Colonic mucosa (tissue), 4 donors: ENCODE results near the gene HOXB8. TPM values are rescaled to one million over a fixed set of nuclear protein-coding genes. Genes with fewer than 3 reads are reported as not detected.

Source experiments
- DNase-seq: peaks from one replicate; pipeline ENCODE4 v3.0.0-alpha.2; 2020
- H3K27ac ChIP-seq: fragments of 200-600 bp; one replicate; pipeline ENCODE4 v1.8.0; 2021
- H3K27me3 ChIP-seq: fragments of 200-600 bp; one replicate; pipeline ENCODE4 v1.8.0; 2021
- H3K36me3 ChIP-seq: fragments of 200-600 bp; one replicate; pipeline ENCODE4 v1.8.0; 2021
- H3K4me1 ChIP-seq: fragments of 200-600 bp; one replicate; pipeline ENCODE4 v1.8.0; 2021; ENCODE audit warnings: mild to moderate bottlenecking
- H3K4me3 ChIP-seq: fragments of 200-600 bp; one replicate; pipeline ENCODE4 v1.8.0; 2021
- H3K9ac ChIP-seq, 2 donors: one replicate each; pipeline ENCODE4 v1.7.0; 2013; ENCODE audit warnings: control low read depth in 2 of 2, low read depth in 2 of 2, low read length in 2 of 2
- H3K9me3 ChIP-seq: fragments of 200-600 bp; one replicate; pipeline ENCODE4 v1.8.0; 2021
- intact Hi-C: fragments of 100-400 bp; cut with DNase I; formaldehyde crosslinking; loops from one replicate; pipeline ENCODE4 v1.14.1; 2022
- total RNA-seq, 2 donors: library from RNA; stranded (reverse); fragmentation: NEBNext Ultra II Directional in 1 of 2; extraction: Animal tissue kit (Norgen Biotek cat#: 25700) in 1 of 2; gene quantifications; one replicate each; pipeline ENCODE4 v1.2.1, GENCODE V29; 2021
- TF ChIP-seq, protein P1 (sequence below): fragments of 200-600 bp; IDR thresholded peaks from one replicate; pipeline ENCODE4 v1.8.0; 2022; ENCODE audit warnings: antibody characterized with exemption, mild to moderate bottlenecking
- donor health status: healthy.
- donor health status: DM: no; HTN: no; CAD: no.
- donor health status: DM: no; HTN: no; CAD: no.

Gene HOXB8
- total RNA-seq, 2 donors from 2014 or later, result 4.2 to 7.4 TPM

DNA sequence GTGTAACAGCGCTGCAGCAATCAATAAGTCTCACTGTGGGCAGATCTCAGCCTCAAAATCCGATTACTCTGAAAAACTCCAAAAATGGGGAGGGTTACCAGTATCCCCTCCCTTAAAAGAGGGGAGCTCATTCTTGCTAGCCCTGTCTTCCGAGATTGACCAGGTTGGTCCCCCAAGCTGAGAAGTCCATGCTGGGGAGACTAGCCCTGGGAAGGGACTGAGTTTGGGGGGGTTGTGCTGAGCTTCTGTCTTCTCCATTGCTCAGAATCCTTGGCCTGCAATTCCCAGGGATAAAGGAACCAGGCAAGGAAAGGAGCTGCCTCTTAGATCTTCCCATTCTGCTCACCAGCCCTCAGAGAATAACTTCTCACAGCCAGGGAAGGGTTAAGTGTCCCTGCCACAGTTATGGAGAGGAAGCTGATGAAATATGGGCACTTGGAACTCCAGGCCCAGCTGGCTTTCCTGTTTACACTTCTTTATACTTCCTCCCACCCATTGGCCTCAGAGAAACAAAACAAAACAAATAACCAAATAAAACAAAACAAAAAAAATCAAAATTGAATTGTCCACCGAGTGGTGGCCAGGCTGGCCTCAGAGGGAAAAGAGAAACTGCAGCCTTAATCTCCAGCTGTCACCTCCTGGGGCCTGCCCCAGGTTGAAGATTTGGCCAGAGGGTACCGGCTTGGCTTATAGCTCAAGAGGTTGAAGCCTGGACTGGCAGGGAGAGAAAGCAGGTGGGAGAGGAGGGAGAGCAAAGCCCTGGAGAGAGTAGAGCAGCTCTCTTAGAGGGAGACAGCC, 27.6 kb downstream of the HOXB8 start:
- H3K27ac ChIP-seq, result peak overlapping the region; percentile 88
- no peaks in the 10 kb centered on the region for H3K9me3 ChIP-seq
- intact Hi-C loops, result no loop called here
- H3K27me3 ChIP-seq, result no peaks in the 10 kb centered on the region
- no peak overlapping the region for H3K4me3 ChIP-seq
- peak overlapping the region; percentile 76 to 78 for H3K9ac ChIP-seq
- H3K36me3 ChIP-seq, result no peaks in the 10 kb centered on the region
- DNase-seq, result no peak
- peaks cover 9% of the 10 kb centered on the region for H3K4me1 ChIP-seq
- TF ChIP-seq, protein P1, sequence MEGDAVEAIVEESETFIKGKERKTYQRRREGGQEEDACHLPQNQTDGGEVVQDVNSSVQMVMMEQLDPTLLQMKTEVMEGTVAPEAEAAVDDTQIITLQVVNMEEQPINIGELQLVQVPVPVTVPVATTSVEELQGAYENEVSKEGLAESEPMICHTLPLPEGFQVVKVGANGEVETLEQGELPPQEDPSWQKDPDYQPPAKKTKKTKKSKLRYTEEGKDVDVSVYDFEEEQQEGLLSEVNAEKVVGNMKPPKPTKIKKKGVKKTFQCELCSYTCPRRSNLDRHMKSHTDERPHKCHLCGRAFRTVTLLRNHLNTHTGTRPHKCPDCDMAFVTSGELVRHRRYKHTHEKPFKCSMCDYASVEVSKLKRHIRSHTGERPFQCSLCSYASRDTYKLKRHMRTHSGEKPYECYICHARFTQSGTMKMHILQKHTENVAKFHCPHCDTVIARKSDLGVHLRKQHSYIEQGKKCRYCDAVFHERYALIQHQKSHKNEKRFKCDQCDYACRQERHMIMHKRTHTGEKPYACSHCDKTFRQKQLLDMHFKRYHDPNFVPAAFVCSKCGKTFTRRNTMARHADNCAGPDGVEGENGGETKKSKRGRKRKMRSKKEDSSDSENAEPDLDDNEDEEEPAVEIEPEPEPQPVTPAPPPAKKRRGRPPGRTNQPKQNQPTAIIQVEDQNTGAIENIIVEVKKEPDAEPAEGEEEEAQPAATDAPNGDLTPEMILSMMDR, result no peak

DNA sequence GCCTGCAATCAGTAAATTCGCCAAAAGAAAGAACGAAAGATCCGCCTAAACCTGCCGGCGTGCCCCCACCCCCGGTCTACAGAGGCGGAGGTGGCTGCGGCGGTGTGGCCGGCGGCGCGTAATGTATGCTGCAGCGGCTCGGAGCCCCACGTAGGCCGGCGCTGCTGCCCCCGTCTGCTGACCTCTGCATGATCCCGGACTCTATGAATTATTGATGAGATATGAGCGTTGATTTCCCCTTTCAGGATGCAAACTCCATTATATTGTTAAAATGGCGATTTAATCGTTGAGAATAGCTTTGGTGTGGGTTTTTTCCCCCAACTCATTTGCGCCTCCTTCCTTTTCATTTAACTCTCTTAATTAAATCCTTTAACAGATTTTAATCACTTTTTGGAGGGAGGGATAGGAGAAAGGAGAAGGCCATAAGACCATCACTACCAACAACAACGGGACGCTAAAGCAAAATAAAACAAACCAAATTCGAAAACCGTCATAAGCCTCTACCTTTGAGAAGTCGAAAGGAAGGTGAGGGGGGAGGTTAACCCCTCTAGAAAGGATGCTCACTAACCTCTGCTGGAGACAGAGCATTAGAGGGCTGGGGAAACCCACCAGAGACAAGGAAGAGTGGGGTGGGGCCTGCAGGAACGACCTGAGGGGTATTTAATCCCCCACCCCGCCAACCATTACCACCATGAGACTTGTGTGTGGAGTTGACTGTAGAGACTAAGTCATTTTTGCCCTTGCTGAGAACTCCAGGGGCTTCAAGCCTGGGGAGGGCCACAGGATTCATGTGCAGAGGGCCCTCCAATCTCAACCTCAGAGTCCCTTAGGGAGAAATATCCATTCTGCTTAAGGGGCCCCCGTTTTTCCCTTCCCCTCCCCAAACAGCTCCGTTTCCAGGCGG, 28.5 kb downstream of the HOXB8 start:
- Histone ChIP-seq H3K9me3 (no peaks in the 10 kb centered on the region), H3K9ac (peak overlapping the region; percentile 76 to 78), H3K27ac (peak overlapping the region; percentile 88), H3K27me3 (peaks cover 3% of the 10 kb centered on the region), H3K4me1 (peaks cover 9% of the 10 kb centered on the region), H3K36me3 (no peaks in the 10 kb centered on the region), H3K4me3 (peak overlapping the region; percentile 51)
- no peak for DNase-seq
- TF ChIP-seq, protein P1, result no peak
- intact Hi-C loops, result no loop called here

- Histone ChIP-seq H3K4me3 (no peak overlapping the region), H3K27ac (no peak overlapping the region), H3K9me3 (no peaks in the 10 kb centered on the region), H3K4me1 (peaks cover 21% of the 10 kb centered on the region), H3K27me3 (peaks cover 3% of the 10 kb centered on the region), H3K36me3 (no peaks in the 10 kb centered on the region), H3K9ac (no peak overlapping the region)
- no peak for DNase-seq
- TF ChIP-seq, protein P1, result no peak
- intact Hi-C loops, result no loop called here
Observed at GRCh38 chr17:48584223-48584741, 30.8 kb downstream of the HOXB8 start.

DNA sequence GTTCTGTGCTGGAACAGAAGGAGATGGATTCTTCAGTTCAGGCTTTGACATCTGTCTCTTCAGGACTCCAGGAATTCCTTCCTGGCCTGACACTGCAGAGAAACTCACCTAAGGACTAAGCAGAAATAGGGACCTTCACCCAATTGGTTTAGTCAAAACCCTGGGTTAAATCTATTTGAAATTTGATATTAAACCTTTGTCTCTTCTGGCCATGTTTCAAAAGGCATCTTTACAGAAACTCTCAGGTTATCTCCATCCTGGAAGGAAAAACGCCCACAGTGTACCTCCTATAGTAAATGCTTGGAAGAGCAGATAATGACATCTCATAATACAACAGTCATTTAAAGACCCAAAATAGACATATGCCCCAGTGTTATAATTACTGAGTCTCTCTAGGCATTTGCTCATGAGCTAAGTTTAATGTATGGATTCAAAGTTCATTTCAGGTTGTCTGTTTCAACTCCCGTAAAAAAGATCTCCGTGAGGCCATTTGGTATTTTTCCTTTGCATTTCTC, 31.3 kb downstream of the HOXB8 start:
- no peak overlapping the region for H3K9ac ChIP-seq
- H3K4me1 ChIP-seq, result peaks cover 21% of the 10 kb centered on the region
- DNase-seq, result no peak
- TF ChIP-seq, protein P1, result no peak
- H3K9me3 ChIP-seq, result no peaks in the 10 kb centered on the region
- intact Hi-C loops, result no loop called here
- no peak overlapping the region for H3K4me3 ChIP-seq
- H3K27me3 ChIP-seq, result peaks cover 3% of the 10 kb centered on the region
- H3K36me3 ChIP-seq, result no peaks in the 10 kb centered on the region
- no peak overlapping the region for H3K27ac ChIP-seq

DNA sequence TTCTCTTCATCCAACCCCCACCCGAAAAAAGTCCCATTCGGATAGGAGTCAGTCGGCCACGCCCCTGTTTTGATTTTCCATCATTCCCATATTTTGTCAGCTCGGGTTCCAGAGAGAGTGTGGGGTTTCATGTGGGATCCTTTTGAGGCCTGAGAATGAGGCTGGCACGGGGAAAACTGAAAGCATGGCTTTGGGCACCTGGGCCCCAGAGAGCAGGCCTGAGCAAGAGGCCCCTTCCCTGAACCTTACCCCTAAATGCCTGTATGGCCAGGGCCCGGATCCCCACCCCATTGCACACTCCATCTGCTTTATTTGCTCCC, 32.4 kb downstream of the HOXB8 start:
- TF ChIP-seq, protein P1, result no peak
- no peak for DNase-seq
- H3K27ac ChIP-seq, result peak overlapping the region; percentile 70
- intact Hi-C loops, result no loop called here
- H3K4me1 ChIP-seq, result peaks cover 21% of the 10 kb centered on the region
- H3K9me3 ChIP-seq, result no peaks in the 10 kb centered on the region
- H3K27me3 ChIP-seq, result peaks cover 3% of the 10 kb centered on the region
- H3K9ac ChIP-seq, result peak overlapping the region; percentile 5 to 67
- H3K4me3 ChIP-seq, result peak overlapping the region; percentile 39
- no peaks in the 10 kb centered on the region for H3K36me3 ChIP-seq
